Muscle of leg (tissue), 11 donors: ENCODE results near the gene UCHL1. TPM values are rescaled to one million over a fixed set of nuclear protein-coding genes. Genes with fewer than 3 reads are reported as not detected.

Experiments
- DNase-seq: peaks from one replicate; pipeline ENCODE4 v3.0.0; 2013
- H3K27ac ChIP-seq: one replicate; pipeline ENCODE4 v1.5.1; 2013; ENCODE audit warnings: mild to moderate bottlenecking, low read length, control low read depth
- H3K27me3 ChIP-seq: one replicate; pipeline ENCODE4 v1.6.1; 2013; ENCODE audit warnings: low read length; ENCODE audit not compliant: control insufficient read depth, insufficient read depth
- H3K36me3 ChIP-seq: one replicate; pipeline ENCODE4 v1.6.1; 2013; ENCODE audit warnings: low read length; ENCODE audit not compliant: control insufficient read depth, insufficient read depth
- H3K4me1 ChIP-seq: one replicate; pipeline ENCODE4 v1.6.1; 2013; ENCODE audit warnings: low read length; ENCODE audit not compliant: control insufficient read depth, insufficient read depth
- H3K4me3 ChIP-seq: one replicate; pipeline ENCODE4 v1.5.1; 2013; ENCODE audit warnings: low read length, control low read depth
- H3K9me3 ChIP-seq: replicated peaks from 2 replicates; pipeline ENCODE4 v1.6.1; 2013; ENCODE audit warnings: low read depth, low read length; ENCODE audit not compliant: control insufficient read depth
- WGBS: methylation state at CpG from one replicate; pipeline ENCODE4 v1.1.5; 2013; ENCODE audit warnings: missing lambda C conversion rate; ENCODE audit not compliant: insufficient coverage; 5-methylcytosine and 5-hydroxymethylcytosine counted together
- polyA plus RNA-seq, 8 donors: library from polyadenylated mRNA; unstranded; fragments of 120-200 nt; gene quantifications; one replicate each; pipeline versions ENCODE4 v1.2.1 to v1.2.3, GENCODE V29; 2013; ENCODE audit warnings: inconsistent platforms in 1 of 8, low replicate concordance in 1 of 8; ENCODE audit not compliant: insufficient read length in 8 of 8, insufficient read depth in 1 of 8
- total RNA-seq: library from RNA; stranded (reverse); fragments of 120-200 nt; gene quantifications from one replicate; pipeline ENCODE4 v1.2.4, GENCODE V29; 2013

The UCHL1 gene
- total and polyA plus RNA-seq, 9 donors = 15.6 to 28.6 (median 22.7) TPM

DNA sequence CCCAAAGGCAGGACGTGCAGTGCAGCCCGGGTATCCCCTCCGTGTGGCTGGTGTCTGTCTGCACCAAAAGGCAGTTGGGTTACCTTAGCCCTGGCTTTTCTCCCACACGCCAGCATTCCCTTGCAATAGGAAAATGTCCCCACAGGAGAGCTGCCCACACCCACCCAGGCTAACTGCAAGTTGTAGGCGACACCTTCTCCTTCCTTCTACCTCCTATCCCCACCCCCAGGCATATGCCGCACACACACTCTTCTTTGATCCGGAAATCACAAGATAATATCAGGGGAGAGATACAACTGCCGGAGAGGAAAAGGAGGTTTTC, 41.9 kb upstream of the UCHL1 start:
- H3K36me3 ChIP-seq = no peaks in the 10 kb centered on the region
- WGBS = 0% methylated on average over 3 of the region's 8 CpGs
- peak overlapping the region; percentile 52 for H3K27ac ChIP-seq
- peaks cover 5% of the 10 kb centered on the region for H3K27me3 ChIP-seq
- no peak overlapping the region for H3K4me3 ChIP-seq
- no peaks in the 10 kb centered on the region for H3K9me3 ChIP-seq
- H3K4me1 ChIP-seq = peaks cover 18% of the 10 kb centered on the region
- no peak for DNase-seq

DNA sequence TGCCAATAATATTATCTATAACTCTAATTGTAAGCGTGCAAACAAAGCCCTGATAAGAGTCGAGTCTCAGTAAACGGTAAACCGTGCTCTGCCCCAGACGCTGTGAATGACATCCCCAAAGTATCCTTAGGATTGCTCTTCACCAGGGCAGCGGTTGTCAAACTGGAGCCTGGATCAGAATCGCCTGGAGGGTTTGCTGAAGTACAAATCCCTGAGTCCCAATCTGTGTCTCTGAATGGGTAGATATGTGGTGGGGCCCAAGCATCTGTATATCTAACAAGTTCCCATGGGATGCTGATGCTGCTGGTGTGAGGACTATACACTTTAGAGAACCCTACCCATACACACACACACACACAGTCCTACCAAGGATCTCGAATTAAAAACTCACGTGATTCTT, 41.6 kb upstream of the UCHL1 start:
- 29% methylated on average over 4 of the region's 9 CpGs for WGBS
- Histone ChIP-seq H3K4me1 (peaks cover 18% of the 10 kb centered on the region), H3K4me3 (no peak overlapping the region), H3K27ac (no peak overlapping the region), H3K36me3 (no peaks in the 10 kb centered on the region), H3K9me3 (no peaks in the 10 kb centered on the region), H3K27me3 (peaks cover 5% of the 10 kb centered on the region)
- peak; percentile 21 for DNase-seq

DNA sequence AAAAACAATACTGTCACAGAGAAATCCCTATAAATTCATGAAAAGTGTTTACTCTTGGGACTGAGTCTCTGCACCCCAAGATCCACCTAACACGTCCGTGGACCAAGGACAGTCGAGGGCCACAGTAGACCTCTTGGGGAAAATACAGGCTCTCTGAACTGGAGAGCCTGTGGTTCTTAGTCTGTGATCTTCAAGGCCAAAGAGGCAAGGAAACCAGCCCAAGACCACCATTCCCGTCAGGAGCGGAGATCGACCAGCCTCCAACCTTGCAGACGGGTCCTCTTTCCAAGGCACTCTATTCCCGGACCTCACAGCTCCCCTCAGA, 40.8 kb upstream of the UCHL1 start:
- peak overlapping the region; percentile 85 for H3K4me3 ChIP-seq
- H3K9me3 ChIP-seq = no peaks in the 10 kb centered on the region
- peak overlapping the region; percentile 93 for H3K27ac ChIP-seq
- H3K27me3 ChIP-seq = peaks cover 5% of the 10 kb centered on the region
- 20% methylated on average over 8 of the region's 8 CpGs for WGBS
- peaks cover 18% of the 10 kb centered on the region for H3K4me1 ChIP-seq
- DNase-seq = no peak
- H3K36me3 ChIP-seq = no peaks in the 10 kb centered on the region

DNA sequence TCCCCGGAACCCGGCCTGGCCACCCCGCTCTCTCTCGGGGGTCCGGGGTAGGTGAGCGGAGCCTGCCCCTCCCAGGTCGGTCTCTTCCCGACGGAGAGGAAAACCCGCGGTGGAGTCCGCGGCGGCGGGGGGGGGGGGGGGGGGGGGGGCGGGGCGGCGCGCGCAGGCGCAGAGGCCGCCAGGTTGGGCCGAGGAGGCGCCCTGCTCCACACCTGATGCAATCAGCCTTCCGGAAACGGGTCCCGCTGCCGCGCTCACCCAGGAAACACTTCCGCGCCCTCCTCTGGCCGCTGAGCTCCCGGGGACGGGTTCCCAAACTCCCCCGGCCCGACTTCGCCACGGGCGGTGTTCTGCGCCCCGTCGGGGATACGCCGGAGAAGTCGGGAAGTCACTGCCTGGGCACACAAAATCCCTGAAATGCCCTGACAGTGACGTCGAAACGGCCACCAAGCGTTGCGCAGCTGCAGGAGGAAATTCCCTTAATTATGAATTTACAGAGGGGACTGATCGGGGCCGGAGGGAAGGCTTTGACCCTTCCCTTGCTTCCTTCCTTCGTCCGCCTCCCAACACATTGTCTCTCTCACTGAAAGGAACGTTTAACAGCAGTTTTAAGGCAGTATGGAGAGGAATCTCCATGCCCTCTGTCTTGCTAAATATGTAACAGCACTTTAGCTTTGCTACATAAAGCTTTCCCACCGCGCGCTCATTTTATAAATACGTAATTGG, 40.3 kb upstream of the UCHL1 start:
- DNase-seq = peak; percentile 86
- 0% methylated on average over 26 of the region's 59 CpGs for WGBS
- Histone ChIP-seq H3K27me3 (peaks cover 5% of the 10 kb centered on the region), H3K4me1 (peaks cover 18% of the 10 kb centered on the region), H3K27ac (peak overlapping the region; percentile 93), H3K9me3 (no peaks in the 10 kb centered on the region), H3K4me3 (peak overlapping the region; percentile 85), H3K36me3 (no peaks in the 10 kb centered on the region)

DNA sequence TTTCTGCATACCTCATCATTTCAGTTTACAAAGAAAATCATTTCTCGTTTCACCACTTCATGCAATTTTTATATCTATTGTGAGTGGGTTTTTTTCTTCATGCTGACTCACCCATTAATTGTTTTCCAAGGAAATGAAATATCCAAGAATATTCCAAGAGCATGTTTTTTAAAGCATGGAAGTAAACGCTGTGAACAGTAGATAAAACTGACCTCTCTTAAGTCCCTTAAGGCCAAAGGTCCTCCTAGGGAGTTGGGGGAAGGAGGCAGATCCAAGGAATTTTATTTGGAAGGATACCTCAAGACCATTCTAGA, 39.8 kb upstream of the UCHL1 start:
- no peaks in the 10 kb centered on the region for H3K36me3 ChIP-seq
- peak overlapping the region; percentile 93 for H3K27ac ChIP-seq
- no peaks in the 10 kb centered on the region for H3K9me3 ChIP-seq
- peaks cover 18% of the 10 kb centered on the region for H3K4me1 ChIP-seq
- H3K4me3 ChIP-seq = peak overlapping the region; percentile 85
- DNase-seq = no peak
- WGBS = no CpG with 5 or more reads among the region's 2 CpGs
- H3K27me3 ChIP-seq = peaks cover 5% of the 10 kb centered on the region

DNA sequence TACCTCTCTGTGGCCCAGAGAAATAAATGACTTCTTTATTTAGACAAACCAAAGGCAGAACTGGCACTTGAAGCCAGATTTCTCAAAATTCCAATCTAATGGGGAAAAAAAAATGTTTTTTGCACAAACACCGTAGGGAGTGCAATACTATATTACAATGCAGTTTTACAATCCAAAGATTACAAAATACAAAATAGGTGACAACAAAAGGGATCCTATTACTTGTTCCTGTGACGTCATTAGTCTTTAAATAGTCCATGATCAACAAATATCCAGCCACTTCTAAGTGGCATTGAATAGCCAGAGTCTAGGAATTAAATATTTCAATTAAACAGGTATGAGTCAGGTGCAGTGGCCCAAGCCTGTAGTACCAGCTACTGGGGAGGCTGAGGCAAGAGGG, 39.4 kb upstream of the UCHL1 start:
- H3K4me1 ChIP-seq = peaks cover 15% of the 10 kb centered on the region
- no CpG with 5 or more reads among the region's 2 CpGs for WGBS
- H3K4me3 ChIP-seq = no peak overlapping the region
- no peaks in the 10 kb centered on the region for H3K9me3 ChIP-seq
- no peak for DNase-seq
- H3K27me3 ChIP-seq = peaks cover 5% of the 10 kb centered on the region
- H3K27ac ChIP-seq = peak overlapping the region; percentile 93
- no peaks in the 10 kb centered on the region for H3K36me3 ChIP-seq

DNA sequence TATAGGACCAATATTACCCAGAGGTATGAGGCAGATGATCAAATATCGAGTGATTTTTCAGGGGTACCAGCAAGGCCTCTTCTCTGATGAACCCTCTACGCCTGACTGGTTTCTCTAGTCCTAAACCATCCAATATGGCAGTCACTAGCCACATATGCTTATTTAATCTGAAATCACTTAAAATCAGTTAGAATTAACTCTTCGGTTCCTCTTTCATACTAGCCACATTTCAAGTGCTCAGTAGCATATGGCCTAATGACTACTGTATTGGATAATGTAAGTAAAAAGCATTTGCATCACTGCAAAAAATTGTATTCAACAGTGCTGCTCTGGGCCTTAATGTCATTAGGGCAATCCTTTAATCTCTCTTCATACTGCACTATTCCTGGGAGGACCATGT, 38.0 kb upstream of the UCHL1 start:
- no peak overlapping the region for H3K4me3 ChIP-seq
- no CpG with 5 or more reads among the region's 3 CpGs for WGBS
- H3K27ac ChIP-seq = no peak overlapping the region
- no peak for DNase-seq
- no peaks in the 10 kb centered on the region for H3K9me3 ChIP-seq
- peaks cover 5% of the 10 kb centered on the region for H3K27me3 ChIP-seq
- H3K36me3 ChIP-seq = no peaks in the 10 kb centered on the region
- peaks cover 12% of the 10 kb centered on the region for H3K4me1 ChIP-seq

DNA sequence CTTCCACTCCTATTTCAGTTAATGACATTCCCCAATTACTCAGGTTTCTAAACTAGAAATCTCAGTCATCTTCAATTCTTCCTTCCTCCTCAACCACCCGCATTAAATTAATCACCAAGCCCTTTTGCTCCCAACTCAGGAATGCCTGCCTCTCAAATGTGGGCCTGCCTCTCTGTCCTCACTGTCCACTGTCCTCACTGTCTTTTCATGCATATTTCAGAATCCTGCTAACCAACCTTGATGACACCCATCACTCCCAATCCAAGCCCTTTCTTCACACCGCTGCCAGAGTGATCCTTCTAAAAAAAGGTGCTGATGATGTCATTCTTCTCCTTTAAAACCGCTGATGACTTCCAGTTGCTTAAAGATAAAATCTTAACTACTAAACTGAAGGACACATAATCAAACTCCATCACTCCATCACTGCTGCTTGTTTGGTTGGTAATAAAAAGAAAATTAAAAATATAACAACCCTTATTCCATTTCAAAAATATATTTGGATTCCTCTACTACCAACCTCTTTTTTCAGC, 37.2 kb upstream of the UCHL1 start:
- no peak for DNase-seq
- WGBS = 70% methylated on average over 2 of the region's 3 CpGs

DNA sequence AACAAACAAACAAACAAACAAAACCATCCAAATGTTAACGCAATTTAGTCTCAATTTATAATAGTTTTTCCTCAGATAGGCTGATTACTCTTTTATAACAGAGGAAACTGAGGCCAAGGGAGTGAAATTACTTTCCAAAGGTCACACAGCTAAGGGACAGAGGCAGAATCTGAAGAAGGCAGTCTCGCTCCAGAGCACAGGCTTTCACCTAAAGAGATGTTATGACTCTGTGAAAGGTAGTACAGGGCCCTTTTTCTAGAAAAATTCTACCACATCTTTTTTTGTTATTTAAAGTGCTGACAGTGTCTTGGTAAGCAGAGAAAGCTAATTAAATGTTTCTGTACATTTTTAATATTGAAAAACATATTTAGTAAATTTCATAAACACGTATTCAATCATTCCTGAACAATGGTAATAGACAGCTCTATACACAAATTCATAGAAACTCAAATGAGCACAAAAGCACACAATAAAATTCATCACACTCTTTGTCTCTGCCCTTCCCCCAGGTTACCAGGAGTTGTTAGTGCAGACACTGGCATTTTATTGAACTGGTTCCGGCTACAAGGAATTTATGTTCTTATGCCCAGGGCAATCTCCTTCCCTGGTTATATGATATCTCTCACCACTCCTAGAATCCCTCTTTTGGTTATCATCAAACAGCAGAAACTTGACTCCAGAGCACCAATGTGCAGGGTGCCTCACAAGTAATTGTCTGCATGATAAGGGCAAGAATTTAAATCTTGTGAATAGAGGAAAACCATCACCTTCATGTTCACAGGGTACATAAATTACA, 34.7 kb upstream of the UCHL1 start:
- H3K4me1 ChIP-seq = no peaks in the 10 kb centered on the region
- WGBS = 50% methylated on average over 1 of the region's 4 CpGs
- DNase-seq = no peak
- no peaks in the 10 kb centered on the region for H3K9me3 ChIP-seq
- H3K36me3 ChIP-seq = no peaks in the 10 kb centered on the region
- H3K4me3 ChIP-seq = no peak overlapping the region
- no peaks in the 10 kb centered on the region for H3K27me3 ChIP-seq
- H3K27ac ChIP-seq = no peak overlapping the region

More for the DNA sequence above, 37.2 kb upstream of the UCHL1 start:
- H3K36me3 ChIP-seq = no peaks in the 10 kb centered on the region
- no peak overlapping the region for H3K27ac ChIP-seq
- H3K4me1 ChIP-seq = peaks cover 12% of the 10 kb centered on the region
- no peaks in the 10 kb centered on the region for H3K9me3 ChIP-seq
- H3K27me3 ChIP-seq = peaks cover 5% of the 10 kb centered on the region
- H3K4me3 ChIP-seq = no peak overlapping the region

DNA sequence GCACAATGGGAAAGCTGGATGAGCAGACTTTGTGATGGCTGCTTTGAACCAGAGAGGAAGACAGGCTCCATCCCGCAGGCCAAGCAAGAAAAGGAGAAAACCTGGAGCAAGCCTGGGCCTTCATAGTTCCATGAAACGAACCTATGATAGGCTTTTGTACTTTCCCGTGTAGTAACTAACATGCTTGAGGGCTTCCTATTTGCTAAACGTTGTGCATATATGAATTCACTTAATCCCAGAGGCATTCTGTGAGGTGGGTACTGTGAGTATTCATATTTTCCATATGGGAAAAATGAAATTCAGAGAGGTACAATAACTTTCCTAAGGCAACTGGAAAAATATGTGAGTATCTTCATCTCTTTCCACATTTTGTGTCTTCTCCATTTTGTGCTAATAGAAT, 28.8 kb upstream of the UCHL1 start:
- no peaks in the 10 kb centered on the region for H3K4me1 ChIP-seq
- no peak overlapping the region for H3K4me3 ChIP-seq

More for the DNA sequence above, 28.8 kb upstream of the UCHL1 start:
- H3K36me3 ChIP-seq = no peaks in the 10 kb centered on the region
- no peaks in the 10 kb centered on the region for H3K9me3 ChIP-seq
- WGBS = 80% methylated on average over 1 of the region's 4 CpGs
- H3K27ac ChIP-seq = no peak overlapping the region
- no peak for DNase-seq
- H3K27me3 ChIP-seq = no peaks in the 10 kb centered on the region
